ENCODE measurements around the gene MARCO.

The MARCO gene

DNA sequence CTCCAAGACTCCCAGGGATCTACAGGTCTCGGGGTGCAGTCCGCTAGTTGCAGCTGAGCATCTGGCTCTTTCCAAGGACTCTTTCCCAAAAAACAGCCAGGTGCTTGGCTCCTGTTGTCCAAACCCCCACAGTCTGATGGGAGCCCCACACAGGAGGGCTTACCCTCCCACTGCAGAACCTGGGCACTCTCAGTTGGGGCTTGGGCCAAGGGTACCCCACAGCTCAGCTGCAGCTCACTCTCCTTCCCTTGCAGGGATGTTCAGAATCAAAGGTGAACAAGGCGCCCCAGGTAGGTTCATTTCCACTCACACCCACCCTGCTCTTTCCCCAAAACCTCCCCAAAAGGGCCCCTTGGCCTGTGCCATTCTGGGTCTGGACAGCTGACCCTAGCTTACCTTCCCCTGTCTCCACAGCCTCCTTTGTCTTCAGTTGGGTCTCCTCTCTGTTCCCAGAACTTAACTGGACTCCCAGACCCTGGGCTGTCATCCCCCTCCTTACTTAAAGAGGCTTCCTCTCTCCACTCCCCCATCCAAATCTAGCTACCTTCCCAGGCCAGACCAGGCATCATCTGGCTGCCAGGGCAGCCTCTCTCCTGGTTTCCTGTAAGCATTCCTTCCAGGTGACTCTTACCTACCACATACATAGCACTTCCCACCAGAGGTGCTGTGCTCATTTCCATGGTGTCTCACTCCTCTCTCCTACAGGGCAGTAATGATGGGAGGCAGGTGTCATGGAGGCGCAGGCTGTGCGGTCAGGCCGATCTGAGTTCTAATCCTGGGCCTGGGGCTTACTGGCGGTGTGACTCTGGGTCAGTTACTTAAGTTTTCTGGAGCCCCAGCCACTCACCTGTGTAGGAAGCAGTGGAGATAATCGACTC lies 29.5 kb downstream of the MARCO start:
- no peak overlapping the region for H3K27ac ChIP-seq (ENCODE audit: low read depth, low read length)
- no peak overlapping the region for H3K4me3 ChIP-seq (ENCODE audit: low read depth in 1 of 5, low read length in 5 of 5)
- H3K4me1 ChIP-seq (ENCODE audit: control insufficient read depth in 5 of 5, insufficient read depth in 5 of 5, low read length in 5 of 5), result peaks cover 2 to 26% (median 11%) of the 10 kb centered on the region in 5 donors
- H3K9ac ChIP-seq (ENCODE audit: low read length in 5 of 5), result no peak overlapping the region
- H3K9me3 ChIP-seq (ENCODE audit: control insufficient read depth in 5 of 5, low read length in 5 of 5), result peaks cover 0 to 4% (median 0%) of the 10 kb centered on the region in 5 donors
- H3K27me3 ChIP-seq (ENCODE audit: control insufficient read depth in 5 of 5, insufficient read depth in 4 of 5, low read length in 5 of 5), result peaks cover 0 to 4% (median 0%) of the 10 kb centered on the region in 5 donors
- no peaks in the 10 kb centered on the region for H3K36me3 ChIP-seq (ENCODE audit: control insufficient read depth in 5 of 5, insufficient read depth in 5 of 5, low read length in 5 of 5)

DNA sequence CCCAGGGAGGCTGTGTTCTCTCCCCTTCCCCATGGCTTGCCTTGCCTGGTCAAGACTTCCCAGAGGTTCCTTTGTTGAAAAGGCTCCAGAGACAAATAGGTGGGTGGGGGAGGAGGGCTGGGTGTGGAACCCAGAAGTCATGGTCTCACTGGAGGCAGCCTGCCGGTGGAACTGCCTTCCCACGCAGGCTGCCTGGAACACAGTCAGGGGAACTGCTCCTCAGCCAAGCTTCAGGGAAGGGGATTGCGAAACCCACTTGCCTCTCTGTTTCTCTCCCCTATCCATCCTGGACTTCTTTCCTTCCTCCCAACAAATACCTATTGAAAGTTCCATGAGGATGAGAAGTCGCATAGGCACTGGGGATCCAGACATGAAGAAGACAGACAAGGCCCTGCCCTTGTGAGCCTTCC lies 31.6 kb downstream of the MARCO start:
- Histone ChIP-seq H3K27me3 (ENCODE audit: control insufficient read depth in 5 of 5, insufficient read depth in 4 of 5, low read length in 5 of 5) (peaks cover 0 to 8% (median 3%) of the 10 kb centered on the region in 5 donors), H3K27ac (ENCODE audit: low read depth, low read length) (no peak overlapping the region), H3K36me3 (ENCODE audit: control insufficient read depth in 5 of 5, insufficient read depth in 5 of 5, low read length in 5 of 5) (no peaks in the 10 kb centered on the region), H3K9me3 (ENCODE audit: control insufficient read depth in 5 of 5, low read length in 5 of 5) (peaks cover 0 to 9% (median 4%) of the 10 kb centered on the region in 5 donors), H3K4me1 (ENCODE audit: control insufficient read depth in 5 of 5, insufficient read depth in 5 of 5, low read length in 5 of 5) (peaks cover 2 to 26% (median 8%) of the 10 kb centered on the region in 5 donors), H3K9ac (ENCODE audit: low read length in 5 of 5) (no peak overlapping the region), H3K4me3 (ENCODE audit: low read depth in 1 of 5, low read length in 5 of 5) (no peak overlapping the region)

DNA sequence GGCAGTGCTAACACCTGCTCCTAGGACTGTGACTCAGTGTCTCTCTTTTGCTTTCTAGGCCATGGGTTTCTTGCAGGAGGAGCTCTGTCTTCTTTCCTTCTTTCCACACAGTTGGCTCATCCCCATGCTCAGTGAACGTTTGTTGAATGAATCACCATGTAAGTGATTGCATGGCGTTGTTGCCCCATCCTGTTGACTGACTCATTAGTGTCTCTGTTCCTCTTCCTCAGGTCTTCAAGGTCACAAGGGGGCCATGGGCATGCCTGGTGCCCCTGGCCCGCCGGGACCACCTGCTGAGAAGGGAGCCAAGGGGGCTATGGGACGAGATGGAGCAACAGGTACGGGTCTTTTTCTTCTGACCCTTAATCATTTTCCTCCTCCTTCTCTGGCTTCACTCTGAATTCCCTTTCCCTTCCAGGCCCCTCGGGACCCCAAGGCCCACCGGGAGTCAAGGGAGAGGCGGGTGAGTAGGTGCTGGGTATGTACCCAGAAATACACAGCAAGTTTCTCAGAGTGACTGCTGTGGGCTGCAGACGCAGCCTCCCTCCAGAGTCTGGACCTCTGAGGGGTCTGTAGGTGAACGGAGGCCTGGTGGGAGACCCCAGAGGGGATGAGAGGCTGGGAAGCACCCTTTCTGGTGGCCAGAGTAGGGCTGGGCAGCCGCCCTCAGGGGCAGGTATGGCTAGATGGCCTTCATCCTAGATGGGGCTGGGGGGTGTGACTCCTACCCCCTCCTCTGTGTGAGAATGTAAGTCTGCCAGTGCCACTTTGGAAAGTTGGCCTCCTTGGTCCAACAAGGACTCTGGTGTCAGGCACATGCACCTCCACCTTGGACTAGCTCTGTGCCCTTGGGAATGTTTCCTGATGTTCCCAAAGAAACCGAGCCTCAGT lies 32.4 kb downstream of the MARCO start:
- Histone ChIP-seq H3K9me3 (ENCODE audit: control insufficient read depth in 5 of 5, low read length in 5 of 5) (peaks cover 0 to 9% (median 4%) of the 10 kb centered on the region in 5 donors), H3K4me1 (ENCODE audit: control insufficient read depth in 5 of 5, insufficient read depth in 5 of 5, low read length in 5 of 5) (peaks cover 0 to 20% (median 2%) of the 10 kb centered on the region in 5 donors), H3K4me3 (ENCODE audit: low read depth in 1 of 5, low read length in 5 of 5) (no peak overlapping the region), H3K9ac (ENCODE audit: low read length in 5 of 5) (no peak overlapping the region), H3K27me3 (ENCODE audit: control insufficient read depth in 5 of 5, insufficient read depth in 4 of 5, low read length in 5 of 5) (peaks cover 0 to 11% (median 3%) of the 10 kb centered on the region in 5 donors), H3K36me3 (ENCODE audit: control insufficient read depth in 5 of 5, insufficient read depth in 5 of 5, low read length in 5 of 5) (no peaks in the 10 kb centered on the region), H3K27ac (ENCODE audit: low read depth, low read length) (no peak overlapping the region)

DNA sequence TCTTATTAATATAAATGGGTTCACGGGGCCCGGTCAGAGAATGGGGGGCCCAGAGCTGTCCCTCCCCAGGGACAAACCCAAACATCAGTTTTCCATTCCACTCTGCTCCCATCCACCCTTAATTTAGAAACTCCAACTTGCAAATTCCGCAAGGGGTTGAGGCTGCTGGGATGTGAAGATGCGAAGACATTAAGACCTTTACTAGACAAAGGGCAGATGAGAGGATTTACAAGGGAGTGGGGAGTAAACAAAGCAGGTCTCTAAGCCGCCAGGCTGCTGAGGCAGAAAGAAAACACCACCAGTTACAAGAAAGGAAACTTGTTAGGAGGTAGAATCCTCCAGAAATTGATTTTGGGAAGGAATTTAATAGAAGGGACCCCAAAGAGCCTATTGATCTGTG lies 33.1 kb downstream of the MARCO start:
- H3K4me3 ChIP-seq (ENCODE audit: low read depth in 1 of 5, low read length in 5 of 5), result no peak overlapping the region
- H3K4me1 ChIP-seq (ENCODE audit: control insufficient read depth in 5 of 5, insufficient read depth in 5 of 5, low read length in 5 of 5), result peaks cover 0 to 18% (median 2%) of the 10 kb centered on the region in 5 donors
- peaks cover 0 to 14% (median 3%) of the 10 kb centered on the region in 5 donors for H3K27me3 ChIP-seq (ENCODE audit: control insufficient read depth in 5 of 5, insufficient read depth in 4 of 5, low read length in 5 of 5)
- no peak overlapping the region for H3K27ac ChIP-seq (ENCODE audit: low read depth, low read length)
- no peaks in the 10 kb centered on the region for H3K36me3 ChIP-seq (ENCODE audit: control insufficient read depth in 5 of 5, insufficient read depth in 5 of 5, low read length in 5 of 5)
- H3K9me3 ChIP-seq (ENCODE audit: control insufficient read depth in 5 of 5, low read length in 5 of 5), result peaks cover 0 to 9% (median 4%) of the 10 kb centered on the region in 5 donors
- no peak overlapping the region for H3K9ac ChIP-seq (ENCODE audit: low read length in 5 of 5)

DNA sequence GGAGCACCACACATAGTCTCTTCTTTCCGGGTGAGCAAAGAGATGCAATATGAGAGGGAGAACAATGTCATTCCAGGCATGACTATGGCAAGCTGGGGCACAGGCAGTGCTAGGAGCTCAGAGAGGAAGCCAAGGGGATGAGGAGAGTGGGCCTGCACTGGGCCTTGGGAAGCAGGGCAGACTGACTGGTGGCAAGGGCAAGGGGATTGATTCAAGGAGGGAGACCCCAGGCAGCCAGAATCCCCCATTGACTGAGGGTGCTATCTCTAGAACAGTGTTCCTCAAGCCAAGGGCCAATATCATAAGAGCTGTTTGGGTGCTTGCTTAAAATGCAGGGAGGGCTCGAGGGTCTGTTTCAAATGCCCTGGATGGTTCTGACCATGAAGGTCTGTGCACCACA lies 36.1 kb downstream of the MARCO start:
- Histone ChIP-seq H3K27me3 (ENCODE audit: control insufficient read depth in 5 of 5, insufficient read depth in 4 of 5, low read length in 5 of 5) (peaks cover 0 to 18% (median 3%) of the 10 kb centered on the region in 5 donors), H3K4me3 (ENCODE audit: low read depth in 1 of 5, low read length in 5 of 5) (no peak overlapping the region), H3K9me3 (ENCODE audit: control insufficient read depth in 5 of 5, low read length in 5 of 5) (peaks cover 0 to 9% (median 4%) of the 10 kb centered on the region in 5 donors), H3K4me1 (ENCODE audit: control insufficient read depth in 5 of 5, insufficient read depth in 5 of 5, low read length in 5 of 5) (peaks cover 0 to 7% (median 0%) of the 10 kb centered on the region in 5 donors), H3K36me3 (ENCODE audit: control insufficient read depth in 5 of 5, insufficient read depth in 5 of 5, low read length in 5 of 5) (no peaks in the 10 kb centered on the region), H3K9ac (ENCODE audit: low read length in 5 of 5) (no peak overlapping the region), H3K27ac (ENCODE audit: low read depth, low read length) (no peak overlapping the region)

DNA sequence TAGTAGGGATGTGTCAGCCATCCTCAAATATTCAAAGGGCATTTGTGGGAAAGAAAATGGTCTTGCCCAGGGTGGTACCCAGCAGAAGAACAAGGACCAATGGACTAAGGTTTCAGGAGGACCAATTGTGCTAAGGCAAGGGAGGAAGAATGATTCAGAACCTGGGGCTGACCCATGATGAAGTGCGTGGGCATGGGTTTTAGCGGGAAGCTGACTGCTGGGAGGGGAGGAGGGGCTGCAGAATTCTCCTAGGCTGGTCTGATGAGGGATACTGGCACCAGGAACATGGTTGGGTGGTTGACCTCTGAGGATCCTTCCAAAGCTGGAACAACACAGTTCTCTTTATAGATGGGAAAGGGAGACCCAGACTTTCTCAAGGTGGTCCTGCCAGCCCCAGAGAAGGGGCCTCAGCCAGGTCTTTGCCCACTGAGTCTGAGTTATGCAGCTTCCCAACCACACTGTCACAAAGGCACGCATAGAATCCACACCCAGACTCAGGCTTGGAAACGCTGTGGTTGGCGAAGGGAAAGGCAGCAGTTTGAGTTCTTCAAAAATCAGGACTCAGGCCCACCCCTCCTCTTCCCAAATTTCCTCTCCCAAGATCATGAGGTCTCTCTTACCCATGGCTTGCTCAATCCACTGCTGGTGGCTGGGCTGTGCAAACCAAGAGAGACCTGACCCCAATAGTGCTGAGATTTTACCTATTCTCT lies 37.3 kb downstream of the MARCO start:
- H3K4me3 ChIP-seq (ENCODE audit: low read depth in 1 of 5, low read length in 5 of 5), result no peak overlapping the region
- H3K27me3 ChIP-seq (ENCODE audit: control insufficient read depth in 5 of 5, insufficient read depth in 4 of 5, low read length in 5 of 5), result peaks cover 0 to 20% (median 3%) of the 10 kb centered on the region in 5 donors
- no peak overlapping the region for H3K27ac ChIP-seq (ENCODE audit: low read depth, low read length)
- no peaks in the 10 kb centered on the region for H3K36me3 ChIP-seq (ENCODE audit: control insufficient read depth in 5 of 5, insufficient read depth in 5 of 5, low read length in 5 of 5)
- H3K9ac ChIP-seq (ENCODE audit: low read length in 5 of 5), result no peak overlapping the region
- peaks cover 0 to 9% (median 4%) of the 10 kb centered on the region in 5 donors for H3K9me3 ChIP-seq (ENCODE audit: control insufficient read depth in 5 of 5, low read length in 5 of 5)
- H3K4me1 ChIP-seq (ENCODE audit: control insufficient read depth in 5 of 5, insufficient read depth in 5 of 5, low read length in 5 of 5), result no peaks in the 10 kb centered on the region

DNA sequence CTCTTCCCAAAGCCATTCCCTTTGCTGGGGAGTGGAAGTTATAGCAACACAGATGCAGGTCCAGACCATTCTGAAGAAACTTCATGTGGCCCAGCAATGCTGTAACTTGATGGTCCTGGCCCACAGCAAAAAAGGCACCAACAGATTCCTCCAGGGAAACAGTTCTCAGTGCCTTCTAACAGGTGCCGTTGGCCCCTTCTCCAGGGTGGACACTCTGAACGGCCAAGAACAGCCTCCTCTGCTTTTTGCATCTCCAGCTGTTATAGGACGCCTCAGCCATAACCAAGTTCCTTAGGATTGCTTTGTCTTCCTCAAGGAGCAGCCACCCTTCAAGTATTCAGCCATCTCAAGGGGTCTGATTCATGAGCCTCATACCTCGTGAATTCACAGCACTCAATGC lies 38.0 kb downstream of the MARCO start:
- H3K9me3 ChIP-seq (ENCODE audit: control insufficient read depth in 5 of 5, low read length in 5 of 5), result peaks cover 0 to 9% (median 4%) of the 10 kb centered on the region in 5 donors
- H3K27me3 ChIP-seq (ENCODE audit: control insufficient read depth in 5 of 5, insufficient read depth in 4 of 5, low read length in 5 of 5), result peaks cover 0 to 20% (median 0%) of the 10 kb centered on the region in 5 donors
- H3K36me3 ChIP-seq (ENCODE audit: control insufficient read depth in 5 of 5, insufficient read depth in 5 of 5, low read length in 5 of 5), result no peaks in the 10 kb centered on the region
- H3K4me1 ChIP-seq (ENCODE audit: control insufficient read depth in 5 of 5, insufficient read depth in 5 of 5, low read length in 5 of 5), result no peaks in the 10 kb centered on the region
- no peak overlapping the region for H3K4me3 ChIP-seq (ENCODE audit: low read depth in 1 of 5, low read length in 5 of 5)
- H3K27ac ChIP-seq (ENCODE audit: low read depth, low read length), result no peak overlapping the region
- H3K9ac ChIP-seq (ENCODE audit: low read length in 5 of 5), result no peak overlapping the region

DNA sequence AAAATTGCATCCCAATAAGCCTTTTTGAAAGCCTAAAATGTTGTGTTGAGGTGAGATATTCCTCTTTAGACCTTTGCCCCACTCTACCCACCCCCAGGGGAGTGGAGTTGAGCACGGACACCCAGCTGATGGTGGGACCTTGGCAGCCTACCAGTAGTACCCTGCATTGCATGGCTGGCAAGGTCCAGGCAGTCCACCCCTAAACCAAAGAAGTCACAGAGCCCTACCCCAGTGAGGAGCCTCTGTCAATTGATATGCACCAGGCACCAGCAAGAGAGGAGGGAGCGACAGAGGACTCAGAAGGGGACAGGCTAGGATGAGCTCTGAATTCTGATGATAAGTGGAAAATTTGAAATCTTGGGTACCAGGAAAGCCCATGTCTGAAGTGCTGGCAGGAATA lies 38.6 kb downstream of the MARCO start:
- Histone ChIP-seq H3K27me3 (ENCODE audit: control insufficient read depth in 5 of 5, insufficient read depth in 4 of 5, low read length in 5 of 5) (peaks cover 0 to 18% (median 0%) of the 10 kb centered on the region in 5 donors), H3K27ac (ENCODE audit: low read depth, low read length) (no peak overlapping the region), H3K9ac (ENCODE audit: low read length in 5 of 5) (no peak overlapping the region)

DNA sequence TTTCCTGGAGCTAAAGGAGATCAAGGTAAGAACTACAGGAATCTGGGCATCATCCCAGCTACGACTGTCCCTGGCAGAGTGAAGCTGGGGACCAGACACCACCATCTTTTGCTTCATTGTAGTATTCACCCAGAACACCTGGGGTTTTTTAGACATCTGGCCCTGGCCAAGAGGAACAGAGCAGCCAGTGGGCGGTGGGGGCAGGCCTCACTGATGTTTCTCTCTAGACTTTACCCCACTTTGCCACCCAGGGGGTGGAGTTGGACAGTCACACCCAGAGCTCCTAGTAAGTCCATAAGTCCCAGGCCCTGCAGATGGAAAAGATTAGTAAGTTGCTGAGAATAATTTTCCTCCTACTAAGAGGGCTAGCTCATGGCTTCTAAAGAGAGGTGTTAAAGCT lies 39.6 kb downstream of the MARCO start:
- H3K4me3 ChIP-seq (ENCODE audit: low read depth in 1 of 5, low read length in 5 of 5), result no peak overlapping the region
- H3K27me3 ChIP-seq (ENCODE audit: control insufficient read depth in 5 of 5, insufficient read depth in 4 of 5, low read length in 5 of 5), result peaks cover 0 to 16% (median 0%) of the 10 kb centered on the region in 5 donors
- H3K27ac ChIP-seq (ENCODE audit: low read depth, low read length), result no peak overlapping the region
- no peak overlapping the region for H3K9ac ChIP-seq (ENCODE audit: low read length in 5 of 5)
- H3K36me3 ChIP-seq (ENCODE audit: control insufficient read depth in 5 of 5, insufficient read depth in 5 of 5, low read length in 5 of 5), result no peaks in the 10 kb centered on the region
- H3K9me3 ChIP-seq (ENCODE audit: control insufficient read depth in 5 of 5, low read length in 5 of 5), result peaks cover 0 to 6% (median 0%) of the 10 kb centered on the region in 5 donors
- H3K4me1 ChIP-seq (ENCODE audit: control insufficient read depth in 5 of 5, insufficient read depth in 5 of 5, low read length in 5 of 5), result no peaks in the 10 kb centered on the region

More for the DNA sequence above, 38.6 kb downstream of the MARCO start:
- Histone ChIP-seq H3K4me1 (ENCODE audit: control insufficient read depth in 5 of 5, insufficient read depth in 5 of 5, low read length in 5 of 5) (no peaks in the 10 kb centered on the region), H3K9me3 (ENCODE audit: control insufficient read depth in 5 of 5, low read length in 5 of 5) (peaks cover 0 to 9% (median 4%) of the 10 kb centered on the region in 5 donors), H3K36me3 (ENCODE audit: control insufficient read depth in 5 of 5, insufficient read depth in 5 of 5, low read length in 5 of 5) (no peaks in the 10 kb centered on the region), H3K4me3 (ENCODE audit: low read depth in 1 of 5, low read length in 5 of 5) (no peak overlapping the region)

Data from subcutaneous abdominal adipose tissue (tissue), 5 donors.